ENCODE results near the gene DGLUCY.
"Not testable (repeated sequence)": the region's sequence is repeated elsewhere in the genome, so short reads cannot be mapped to it uniquely, and the experiment has no call there.

Gene DGLUCY

DNA sequence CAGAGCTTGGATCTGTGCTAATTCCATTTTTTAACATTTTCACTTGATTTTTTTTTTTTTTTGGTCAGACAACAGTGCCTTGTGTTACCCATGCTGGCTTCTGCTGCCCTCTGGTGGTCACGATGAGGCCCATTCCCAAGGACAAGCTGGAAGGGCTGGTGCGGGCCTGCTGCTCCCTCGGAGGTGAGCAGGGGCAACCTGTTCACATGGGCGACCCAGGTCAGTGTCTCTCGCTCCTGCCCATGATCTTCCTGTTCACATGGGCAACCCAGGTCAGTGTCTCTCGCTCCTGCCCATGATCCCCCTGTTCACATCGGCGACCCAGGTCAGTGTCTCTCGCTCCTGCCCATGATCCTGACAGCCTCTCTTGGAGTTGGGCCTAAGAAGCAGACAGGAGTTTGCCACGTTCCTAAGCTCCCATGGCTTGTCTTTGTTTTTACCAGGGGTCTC, 59.4 kb downstream of the DGLUCY start:
- DNase-seq = peak; percentile 84

DNA sequence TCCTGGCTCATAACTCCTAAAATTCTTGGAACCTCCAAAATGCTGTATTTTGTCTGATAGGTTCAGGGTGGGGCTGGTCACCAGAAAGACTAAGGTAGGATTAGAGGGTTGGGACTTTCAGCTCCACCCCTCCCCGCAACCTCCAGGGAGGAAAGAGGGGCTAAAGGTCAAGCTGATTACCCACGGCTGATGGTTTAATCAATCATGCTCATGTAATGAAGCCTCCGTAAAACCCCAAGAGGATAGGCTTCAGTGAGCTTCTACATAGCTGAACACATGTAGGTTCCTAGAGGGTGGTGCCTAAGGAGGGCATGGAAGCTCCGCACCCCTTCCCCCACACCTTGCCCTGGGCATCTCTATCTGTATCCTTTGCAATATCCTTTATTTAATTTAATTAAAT, 60.0 kb downstream of the DGLUCY start:
- DNase-seq = no peak

DNA sequence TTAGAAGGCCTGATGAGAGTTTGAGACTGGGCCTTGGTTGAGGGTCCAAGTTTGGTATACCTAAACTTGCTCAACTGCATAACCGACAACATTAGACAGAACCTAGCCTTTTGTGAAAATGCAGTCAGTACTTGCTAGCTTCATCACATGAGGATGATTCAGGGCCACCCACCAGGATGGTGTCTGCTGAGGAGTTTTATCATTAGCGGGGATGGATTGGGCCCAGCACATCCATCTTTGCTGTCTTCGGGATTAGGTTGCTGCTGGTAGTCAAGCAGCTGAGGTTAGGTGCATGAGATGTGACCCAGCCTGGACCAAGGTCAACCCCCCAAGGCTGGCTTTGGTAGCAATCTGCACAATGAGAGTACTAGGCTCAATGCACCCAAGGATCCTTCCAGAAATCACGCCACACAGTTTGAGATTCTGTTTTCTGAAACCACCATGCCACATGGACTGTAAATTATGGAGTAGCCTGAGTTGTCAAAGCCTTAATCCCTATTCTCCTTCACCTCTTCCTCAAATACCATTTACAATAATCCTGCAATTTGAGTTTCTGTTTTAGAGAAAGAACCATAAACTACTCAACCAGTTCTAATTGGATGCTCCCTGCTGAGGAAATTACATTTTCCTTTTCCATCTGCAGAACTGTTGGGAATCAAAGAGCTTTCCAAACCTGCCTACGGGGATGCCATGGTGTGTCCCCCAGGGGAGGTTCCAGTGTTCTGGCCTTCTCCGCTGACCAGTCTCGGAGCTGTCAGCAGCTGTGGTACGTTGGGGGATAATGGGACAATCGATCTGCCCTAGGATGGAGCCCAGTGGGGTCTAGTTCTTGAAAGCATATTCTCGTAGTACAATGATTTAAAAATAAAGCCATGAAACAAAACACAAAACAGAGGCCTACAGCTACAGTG, 61.7 kb downstream of the DGLUCY start:
- no peak for DNase-seq

DNA sequence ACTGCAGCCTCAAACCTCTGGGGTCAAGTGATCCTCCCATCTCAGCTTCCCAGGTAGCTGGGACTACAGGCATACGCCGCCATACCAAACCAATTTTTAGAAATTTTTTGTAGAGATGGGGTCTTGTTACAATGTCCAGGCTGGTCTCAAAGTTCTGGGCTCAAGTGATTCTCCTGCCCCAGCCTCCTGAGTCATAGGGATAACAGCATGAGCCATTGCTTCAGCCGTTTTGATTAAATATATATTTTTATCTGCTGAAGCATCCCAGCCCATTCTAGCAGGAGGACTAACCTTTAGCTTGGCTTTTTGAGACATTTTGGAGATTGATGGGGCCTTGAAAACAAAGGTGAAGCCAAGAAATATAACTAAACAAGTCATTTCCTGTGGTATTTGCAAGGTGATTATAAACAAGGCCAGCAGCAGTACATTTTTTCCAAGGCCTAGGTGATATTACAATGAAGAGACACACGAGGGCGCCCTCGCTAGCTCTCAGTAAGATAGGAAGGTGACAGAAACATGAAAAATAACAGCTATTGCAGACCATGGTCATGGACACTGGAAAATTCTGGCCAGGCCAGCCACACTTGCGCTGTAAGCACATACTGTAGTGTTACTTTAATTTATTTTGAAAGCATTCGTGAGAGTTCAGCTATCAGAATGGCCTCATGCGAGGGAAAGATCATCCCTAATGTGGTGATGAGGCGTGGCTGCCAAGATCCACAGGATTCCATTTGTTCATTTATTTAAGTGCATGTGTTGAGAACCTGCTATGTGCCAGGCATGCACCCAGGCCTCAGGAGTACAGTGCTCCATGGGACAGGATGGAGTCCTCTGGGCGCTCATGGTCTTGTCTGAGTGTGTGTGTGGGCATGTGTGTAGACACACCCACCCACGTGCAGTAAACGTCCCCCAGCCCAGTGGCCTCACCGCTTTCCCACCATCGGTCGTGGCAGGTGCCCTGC, 63.5 kb downstream of the DGLUCY start:
- DNase-seq = peak; percentile 81

DNA sequence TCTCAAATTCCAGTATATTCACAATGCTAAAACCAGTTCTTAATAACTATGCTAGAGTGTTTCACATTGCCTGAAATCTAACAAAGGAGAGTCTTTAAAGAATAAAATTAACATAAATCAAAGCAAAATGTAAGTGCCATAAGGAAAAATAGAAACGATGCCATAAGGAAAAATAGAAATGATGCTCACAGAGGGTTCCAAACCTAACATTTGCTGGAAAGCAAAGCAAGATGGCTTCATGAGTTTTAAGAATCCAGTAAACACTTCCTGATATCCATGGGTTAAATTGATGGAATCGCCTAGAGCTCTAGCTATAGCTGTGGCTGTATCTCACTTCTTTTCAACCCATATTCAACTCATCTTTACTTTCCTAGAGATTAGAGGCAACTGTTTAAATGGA, 66.7 kb downstream of the DGLUCY start:
- no peak for DNase-seq

DNA sequence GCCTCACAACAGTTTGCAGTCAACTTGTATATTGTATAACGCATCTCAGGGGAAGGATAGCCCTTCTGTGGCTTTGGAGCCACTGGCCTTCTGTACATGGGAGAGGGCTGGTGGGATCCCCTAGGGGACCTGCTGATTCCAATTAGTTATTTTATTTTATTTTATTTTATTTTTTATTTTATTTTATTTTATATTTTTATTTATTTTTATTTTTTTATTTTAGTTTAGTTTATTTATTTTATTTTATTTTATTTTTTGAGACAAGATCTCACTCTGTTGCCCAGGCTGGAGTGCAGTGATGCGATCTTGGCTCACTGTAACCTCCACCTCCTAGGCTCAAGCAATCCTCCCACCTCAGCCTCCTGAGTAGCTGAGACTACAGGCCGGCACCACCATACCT, 68.9 kb downstream of the DGLUCY start:
- not testable (repeated sequence) for DNase-seq

DNA sequence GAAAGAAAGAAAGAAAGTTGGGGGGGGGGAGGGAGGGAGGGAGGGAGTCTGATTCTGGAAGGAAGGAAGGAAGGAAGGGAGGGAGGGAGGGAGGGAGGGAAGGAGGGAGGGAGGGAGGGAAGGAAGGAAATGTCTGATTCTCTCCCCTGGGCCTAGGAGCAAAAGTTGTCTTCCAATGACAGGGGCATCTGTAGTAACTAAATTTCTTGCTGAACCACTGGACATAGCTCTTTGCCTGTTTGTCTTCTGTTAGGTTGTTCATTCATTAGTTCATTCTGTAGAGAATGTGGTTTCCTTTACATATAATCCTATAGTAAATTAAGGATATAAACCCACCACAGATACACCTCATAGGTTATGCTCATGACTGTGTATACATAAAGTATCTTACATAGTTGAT, 70.7 kb downstream of the DGLUCY start:
- DNase-seq = no peak

DNA sequence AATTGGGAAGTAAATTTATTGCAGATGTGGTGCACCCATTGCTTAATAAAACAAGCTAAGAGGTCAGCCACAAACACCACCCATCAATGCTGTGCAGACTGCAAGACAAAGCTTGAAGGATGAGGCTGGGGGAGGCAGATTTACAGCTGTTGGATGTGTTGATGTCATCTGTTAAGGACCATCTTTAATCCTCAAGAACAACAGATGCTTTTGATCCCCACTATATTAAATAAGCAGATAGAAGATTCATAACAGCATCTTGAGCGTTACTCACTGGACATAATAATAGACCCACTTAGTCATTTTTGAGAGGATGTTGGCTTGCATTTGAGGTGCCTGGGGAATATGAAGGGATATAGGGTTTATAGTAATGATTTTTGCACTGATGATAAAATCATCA, 71.8 kb downstream of the DGLUCY start:
- no peak for DNase-seq

DNA sequence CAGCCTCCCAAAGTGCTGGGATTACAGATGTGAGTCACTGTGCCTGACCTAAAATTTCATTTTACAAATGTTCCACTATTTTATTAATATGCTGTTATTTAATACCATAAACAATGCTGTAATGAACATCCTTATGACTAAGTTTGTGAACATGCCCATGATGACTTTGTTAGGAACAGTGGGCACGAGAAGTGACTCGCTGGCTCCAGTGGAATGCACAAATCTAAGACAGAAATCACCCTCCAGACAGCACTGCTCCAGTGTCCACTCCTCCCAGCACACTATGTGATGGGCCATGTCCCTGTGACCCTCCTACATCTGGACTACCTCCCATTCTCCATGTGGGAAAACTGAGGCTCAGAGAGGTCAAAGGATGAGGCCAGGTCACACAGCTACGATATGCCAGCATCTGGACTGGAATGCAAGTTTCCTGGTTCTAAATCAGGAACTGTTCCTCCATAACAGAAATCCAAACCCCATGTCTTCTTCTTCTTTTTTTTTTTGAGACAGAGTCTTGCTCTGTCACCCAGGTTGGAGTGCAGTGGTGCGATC, 72.7 kb downstream of the DGLUCY start:
- DNase-seq = no peak

DNA sequence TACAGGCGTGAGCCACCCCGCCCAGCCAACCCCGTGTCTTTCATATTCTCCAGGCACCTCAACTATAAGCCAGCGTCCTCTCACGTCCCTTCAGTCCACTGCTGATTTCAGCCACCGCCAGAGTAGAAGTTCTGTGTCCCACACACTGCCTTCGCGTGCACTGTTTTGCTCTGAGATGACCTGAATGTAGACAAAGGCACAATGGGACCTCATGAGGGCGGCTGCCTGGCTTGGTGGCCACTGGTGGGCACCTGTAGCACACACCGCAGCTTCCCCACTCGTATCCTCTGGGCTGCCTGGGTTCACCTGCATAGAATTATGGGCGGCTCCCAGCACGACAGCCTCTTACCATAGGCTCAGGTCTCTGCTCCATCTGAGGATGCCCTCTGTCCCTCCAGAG, 73.4 kb downstream of the DGLUCY start:
- DNase-seq = no peak

DNA sequence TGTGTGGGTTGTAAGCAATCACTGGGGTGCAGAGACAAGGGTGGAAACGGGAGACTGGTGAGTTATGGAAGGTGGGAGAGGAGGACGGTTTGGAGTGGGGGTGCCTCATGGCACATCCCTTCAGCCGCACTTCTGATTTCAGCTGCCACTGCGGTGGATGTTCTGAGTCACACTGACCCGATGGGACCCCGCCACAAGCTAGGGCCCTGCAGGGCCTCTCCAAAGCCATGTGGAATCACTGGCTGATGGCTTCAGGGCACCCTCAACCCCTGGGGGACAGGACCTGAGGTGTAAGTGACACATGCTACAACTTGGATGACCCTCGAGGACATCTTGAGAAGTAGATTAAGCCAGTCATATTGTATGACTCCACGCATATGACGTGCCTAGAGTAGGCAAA, 77.0 kb downstream of the DGLUCY start:
- DNase-seq = no peak

DNA sequence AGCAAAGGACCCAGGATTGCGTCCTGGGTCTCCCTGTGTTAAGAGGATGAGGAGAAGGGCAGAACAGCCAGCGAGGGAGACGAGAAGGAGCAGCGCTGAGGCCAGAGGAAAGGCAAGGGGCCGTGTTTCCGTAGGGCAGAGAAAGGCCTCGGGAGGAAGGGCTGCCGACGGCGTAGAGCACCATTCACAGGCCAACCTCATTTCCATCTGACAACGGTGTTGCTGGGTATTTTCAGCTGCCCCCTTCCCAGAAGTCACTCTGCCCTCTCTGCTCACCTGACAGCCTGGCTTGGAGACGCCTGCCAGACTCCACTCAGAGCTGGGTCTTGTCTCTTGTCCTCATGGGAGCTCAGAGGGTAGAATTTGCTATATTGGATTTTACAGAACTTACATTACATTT, 79.2 kb downstream of the DGLUCY start:
- no peak for DNase-seq

DNA sequence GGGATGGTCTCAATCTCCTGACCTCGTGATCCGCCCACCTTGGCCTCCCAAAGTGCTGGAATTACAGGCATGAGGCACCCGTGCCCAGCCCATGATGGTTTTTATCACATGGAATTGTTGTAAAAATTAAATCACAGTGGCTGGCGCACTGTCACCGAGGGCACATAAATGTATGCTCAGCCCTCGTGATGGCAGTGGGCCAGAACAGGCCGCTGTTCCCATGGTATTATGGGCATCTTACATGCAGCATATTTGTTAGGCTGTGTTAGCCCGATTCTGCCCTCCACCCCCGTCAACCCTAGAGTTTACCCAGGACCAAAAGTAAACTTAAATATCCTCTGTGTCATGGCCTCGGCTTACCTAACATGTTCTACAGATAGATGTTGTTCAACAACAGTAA, 82.0 kb downstream of the DGLUCY start:
- no peak for DNase-seq

DNA sequence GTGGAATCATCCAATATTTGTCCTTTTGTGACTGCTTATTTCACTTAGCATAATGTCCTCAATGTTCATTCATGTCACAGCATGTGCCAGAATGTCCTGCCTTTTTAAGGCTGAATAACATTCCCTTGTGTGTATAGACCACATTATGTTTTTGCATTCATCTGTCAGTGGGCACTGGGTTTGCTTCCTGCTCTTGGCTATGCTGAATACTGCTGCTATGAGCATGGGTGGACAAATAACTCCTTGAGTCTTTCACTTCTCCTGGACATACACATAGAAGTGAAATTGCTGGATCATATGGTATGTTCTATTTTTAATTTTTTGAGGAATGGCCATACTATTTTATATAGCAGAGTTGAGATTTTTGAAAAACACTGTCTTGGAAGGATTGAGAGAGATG, 83.8 kb downstream of the DGLUCY start:
- no peak for DNase-seq

DNA sequence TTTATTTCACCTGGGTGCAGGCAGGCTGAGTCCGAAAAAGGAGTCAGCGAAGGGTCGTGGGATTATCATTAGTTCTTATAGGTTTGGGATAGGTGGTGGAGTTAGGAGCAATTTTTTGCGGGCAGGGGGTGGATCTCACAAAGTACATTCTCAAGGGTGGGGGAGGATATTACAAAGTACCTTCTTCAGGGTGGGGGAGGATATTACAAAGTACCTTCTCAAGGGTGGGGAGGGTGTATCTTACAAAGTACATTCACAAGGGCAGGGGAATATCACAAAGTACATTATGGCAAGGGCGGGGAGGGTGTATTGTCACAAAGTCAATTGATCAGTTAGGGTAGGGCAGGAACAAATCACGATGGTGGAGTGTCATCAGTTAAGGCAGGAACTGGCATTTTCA, 86.9 kb downstream of the DGLUCY start:
- DNase-seq = not testable (repeated sequence)

DNA sequence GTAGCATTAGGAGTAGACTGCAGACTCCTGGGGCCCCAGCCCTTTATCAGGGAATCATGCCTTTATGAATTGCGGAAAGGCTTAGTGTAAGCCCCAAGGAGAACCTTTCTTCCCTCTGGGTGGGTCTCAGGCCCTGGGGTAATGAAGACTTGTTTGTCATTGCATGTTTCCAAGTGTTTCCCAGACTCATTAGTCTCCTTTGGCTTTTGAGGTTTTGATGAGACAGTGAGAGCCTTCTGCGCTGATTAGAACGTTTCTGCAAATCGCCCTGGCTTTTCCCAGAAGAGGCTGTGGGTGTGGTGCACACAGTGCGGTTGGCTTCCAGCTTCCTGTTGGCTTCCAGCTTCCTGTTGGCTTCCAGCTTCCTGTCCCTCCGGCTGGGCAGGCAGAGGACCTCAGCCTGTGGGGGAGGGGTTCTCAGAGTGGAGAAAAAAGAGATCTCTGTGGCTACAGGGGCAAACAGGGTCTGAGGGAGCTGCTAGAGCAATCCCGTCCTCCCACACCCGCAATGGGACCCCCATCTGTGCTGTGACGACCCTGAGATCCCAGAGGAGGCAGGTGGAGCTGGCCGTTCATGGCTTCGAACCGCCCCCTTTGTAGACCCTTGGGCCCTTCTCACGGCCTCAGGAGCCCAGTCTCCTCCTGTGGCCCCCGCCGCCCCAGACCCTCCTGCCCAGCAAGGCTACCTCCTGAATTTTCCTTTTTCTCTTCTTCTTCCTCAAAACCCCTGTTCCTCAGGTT, 88.5 kb downstream of the DGLUCY start:
- DNase-seq = no peak

DNA sequence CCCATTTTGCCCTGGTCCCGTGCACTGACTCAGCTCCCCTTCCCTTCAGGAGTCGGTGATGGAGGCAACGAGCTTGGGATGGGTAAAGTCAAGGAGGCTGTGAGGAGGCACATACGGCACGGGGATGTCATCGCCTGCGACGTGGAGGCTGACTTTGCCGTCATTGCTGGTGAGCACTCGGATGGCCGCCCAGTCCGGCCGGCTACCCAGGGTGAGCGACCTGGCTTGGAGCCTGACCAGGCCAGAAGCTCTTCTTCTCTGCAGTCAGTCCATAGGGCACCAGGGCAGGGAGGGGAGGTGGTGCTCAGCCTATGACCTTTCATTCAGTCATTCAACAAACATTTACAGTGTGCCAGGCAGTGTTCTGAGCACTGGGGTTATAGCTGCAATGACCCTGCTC, 90.8 kb downstream of the DGLUCY start:
- no peak for DNase-seq

DNA sequence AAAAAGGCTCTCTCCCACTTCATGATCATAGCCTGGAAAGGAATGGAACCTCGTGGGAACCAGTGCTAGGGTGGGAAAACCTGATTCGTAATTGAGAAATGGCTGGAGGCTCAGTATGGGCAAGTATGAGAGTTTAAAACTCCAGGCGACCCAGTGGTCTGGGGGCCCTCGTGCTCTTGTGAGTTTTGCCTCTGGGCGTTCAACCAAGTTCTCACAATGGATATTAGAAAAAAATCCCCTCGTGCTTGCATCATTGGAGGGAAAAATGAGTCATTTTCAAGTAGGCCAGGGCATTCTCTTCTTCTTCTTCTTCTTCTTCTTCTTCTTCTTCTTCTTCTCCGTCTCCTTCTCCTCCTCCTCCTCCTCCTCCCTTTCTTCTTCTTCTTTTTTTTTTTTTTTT, 91.6 kb downstream of the DGLUCY start:
- no peak for DNase-seq

DNA sequence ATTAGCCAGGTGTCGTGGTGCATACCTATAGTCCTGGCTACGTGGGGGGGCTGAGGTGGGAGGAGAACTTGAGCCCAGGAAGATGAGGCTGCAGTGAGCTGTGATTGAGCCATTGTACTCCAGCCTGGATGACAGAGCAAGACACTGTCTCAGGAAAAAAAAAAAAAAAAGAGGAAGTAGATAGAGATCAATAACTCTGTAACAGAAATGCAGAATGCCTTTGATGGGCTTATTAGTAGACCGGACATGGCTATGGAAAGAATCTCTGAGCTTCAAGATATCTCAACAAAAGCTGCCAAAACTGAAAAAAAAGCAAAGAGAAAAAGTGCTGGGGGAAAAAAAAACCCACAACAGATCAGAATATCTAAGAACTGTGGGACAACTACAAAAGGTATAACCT, 93.1 kb downstream of the DGLUCY start:
- DNase-seq = no peak

DNA sequence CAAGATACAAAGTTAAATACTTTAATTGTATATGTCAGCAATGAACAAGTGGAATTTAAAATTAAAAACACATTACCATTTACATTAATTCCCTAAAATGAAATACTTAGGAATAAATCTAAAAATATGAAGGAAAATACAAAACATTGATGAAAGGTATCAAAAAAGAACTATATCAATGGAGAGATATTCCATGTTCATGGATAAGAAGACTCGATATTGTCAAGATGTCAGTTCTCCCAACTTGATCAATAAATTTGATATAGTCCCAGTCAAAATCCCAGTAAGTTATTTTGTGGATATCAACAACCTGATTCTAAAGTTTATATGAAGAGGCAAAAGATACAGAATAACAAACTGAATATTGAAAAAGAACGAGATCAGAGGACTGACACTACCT, 97.1 kb downstream of the DGLUCY start:
- no peak for DNase-seq

DNA sequence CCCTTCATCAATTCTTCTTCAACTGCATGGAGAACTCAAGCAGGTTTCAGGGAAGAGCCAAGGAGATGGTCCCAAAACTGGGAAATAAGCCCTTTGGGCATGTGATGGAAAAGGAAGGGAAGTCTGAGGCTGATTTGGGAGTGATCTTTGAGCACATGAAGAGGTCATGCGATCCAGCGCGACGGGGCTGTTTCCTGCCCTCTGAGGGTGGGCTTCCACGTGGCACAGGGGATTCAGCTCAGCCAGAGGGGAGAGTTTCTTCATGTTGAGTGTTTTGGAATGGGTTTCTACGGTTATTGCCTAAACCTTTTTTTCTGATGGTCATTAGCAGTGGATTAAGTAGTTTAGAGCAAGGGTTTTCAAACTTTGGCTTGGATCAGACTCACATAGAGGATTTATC, 100.4 kb downstream of the DGLUCY start:
- no peak for DNase-seq

DNA sequence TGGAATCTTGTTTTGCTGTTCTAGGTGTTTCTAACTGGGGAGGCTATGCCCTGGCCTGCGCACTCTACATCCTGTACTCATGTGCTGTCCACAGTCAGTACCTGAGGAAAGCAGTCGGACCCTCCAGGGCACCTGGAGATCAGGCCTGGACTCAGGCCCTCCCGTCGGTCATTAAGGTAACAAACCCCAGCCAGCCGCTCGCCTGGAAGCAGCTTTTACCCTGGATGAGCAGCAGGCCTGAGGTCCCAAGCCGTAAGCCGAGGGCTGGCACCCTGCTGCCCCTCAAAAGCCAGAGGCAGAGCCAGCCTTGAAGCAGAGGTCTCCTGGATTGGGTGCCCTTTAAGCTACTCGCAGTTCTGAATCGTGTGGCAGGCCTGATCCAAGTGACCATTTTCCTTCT, 101.5 kb downstream of the DGLUCY start:
- no peak for DNase-seq

DNA sequence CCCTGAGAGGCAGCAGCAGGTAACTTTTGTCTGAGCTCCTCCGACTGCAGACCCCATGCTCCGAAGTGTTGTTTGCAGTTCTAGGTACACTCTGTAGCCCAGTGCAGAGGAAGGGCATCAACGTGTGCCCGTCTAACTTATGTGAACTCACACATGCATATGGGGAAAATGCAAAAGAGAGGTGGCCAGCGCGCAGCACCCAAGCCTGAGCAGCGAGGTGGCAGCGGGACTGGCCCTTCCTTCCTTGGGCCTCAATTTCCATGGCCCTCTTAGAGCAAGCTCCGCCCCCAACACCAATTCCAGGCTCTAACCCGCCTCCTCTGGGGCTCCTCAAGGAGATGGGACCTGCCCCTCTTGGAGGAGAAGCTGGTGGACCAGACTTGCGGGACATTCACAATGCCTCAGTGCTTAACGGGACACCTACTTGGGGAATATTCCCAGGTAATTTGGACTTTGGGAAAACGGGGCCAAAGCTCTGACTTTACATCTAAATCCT, 102.9 kb downstream of the DGLUCY start:
- DNase-seq = no peak
